Adipocyte (in vitro differentiated cells): ENCODE data around the gene AP1G2.

Experiments used
- DNase-seq: peaks from one replicate; pipeline ENCODE4 v3.0.0-alpha.2; 2015; ENCODE audit warnings: low read depth
- H3K27me3 ChIP-seq: replicated peaks from 2 replicates; pipeline ENCODE4 v1.7.0; 2013; ENCODE audit warnings: mild to moderate bottlenecking, low read length, moderate library complexity; ENCODE audit not compliant: control insufficient read depth, insufficient read depth
- H3K36me3 ChIP-seq: 2 replicates; pipeline ENCODE4 v1.7.0; 2013; ENCODE audit warnings: low read length, mild to moderate bottlenecking, moderate library complexity; ENCODE audit not compliant: control insufficient read depth, insufficient read depth, severe bottlenecking
- H3K4me1 ChIP-seq: 2 replicates; pipeline ENCODE4 v1.7.0; 2013; ENCODE audit warnings: mild to moderate bottlenecking, low read length, moderate library complexity; ENCODE audit not compliant: control insufficient read depth, insufficient read depth
- H3K4me3 ChIP-seq: 2 replicates; pipeline ENCODE4 v1.7.0; 2013; ENCODE audit warnings: mild to moderate bottlenecking, low read length, moderate library complexity
- H3K9ac ChIP-seq: 2 replicates; pipeline ENCODE4 v1.7.0; 2013; ENCODE audit warnings: mild to moderate bottlenecking, low read length, moderate library complexity
- H3K9me3 ChIP-seq: 2 replicates; pipeline ENCODE4 v1.7.0; 2013; ENCODE audit warnings: mild to moderate bottlenecking, low read length, moderate library complexity; ENCODE audit not compliant: control insufficient read depth

Gene AP1G2

DNA sequence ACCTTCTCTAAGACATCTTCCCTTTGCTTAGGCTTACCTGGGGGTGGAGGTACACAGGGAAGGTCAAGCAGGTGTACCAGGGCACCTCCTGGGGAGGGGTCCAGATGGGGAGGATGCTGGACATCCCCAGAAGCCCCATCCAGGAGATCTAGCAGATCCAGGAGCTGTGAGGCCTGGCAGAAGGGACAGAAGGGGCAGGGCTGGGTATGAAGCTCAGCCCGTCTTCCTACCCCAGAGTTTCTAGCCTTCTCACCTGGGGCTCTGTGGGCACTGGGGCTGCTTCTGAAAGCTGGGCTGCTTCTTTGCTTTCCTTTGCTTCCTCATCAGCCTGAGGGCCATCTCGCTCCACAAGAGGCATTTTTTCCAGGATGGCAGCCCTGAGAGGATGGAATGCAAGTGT, 6.3 kb downstream of the AP1G2 start:
- H3K36me3 ChIP-seq, result peaks cover 16% of the 10 kb centered on the region
- H3K9ac ChIP-seq, result no peak overlapping the region
- H3K9me3 ChIP-seq, result no peaks in the 10 kb centered on the region
- peaks cover 15% of the 10 kb centered on the region for H3K4me1 ChIP-seq
- DNase-seq, result no peak
- H3K27me3 ChIP-seq, result no peaks in the 10 kb centered on the region
- H3K4me3 ChIP-seq, result no peak overlapping the region

DNA sequence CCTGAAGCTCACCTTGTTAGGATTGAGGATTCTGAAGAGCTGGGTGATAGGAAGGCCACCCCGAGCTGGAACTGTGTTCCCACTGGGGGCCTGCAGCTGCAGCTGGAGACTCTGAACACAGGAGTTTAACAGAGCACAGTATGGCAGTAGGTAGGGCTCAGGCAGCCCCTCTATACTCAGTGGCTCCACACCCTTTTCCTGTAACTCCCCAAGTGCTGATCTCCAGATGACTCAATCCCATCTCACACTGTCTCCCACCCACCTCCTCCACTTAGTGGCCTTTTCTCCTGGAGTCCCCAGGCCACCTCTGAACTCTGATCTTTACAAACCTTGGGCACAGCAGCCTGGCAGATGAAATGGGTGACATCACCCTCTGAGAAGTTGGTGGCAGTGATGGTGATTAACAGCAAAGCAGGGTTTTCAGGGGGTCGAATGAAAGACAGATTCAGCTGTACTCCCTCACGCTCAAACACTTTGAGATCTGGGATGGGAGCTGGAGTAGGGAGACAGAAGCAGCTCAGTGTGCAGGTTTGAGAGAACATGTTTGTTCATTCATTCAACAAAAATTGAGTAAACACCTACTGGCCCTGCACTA, 7.6 kb downstream of the AP1G2 start:
- DNase-seq, result no peak
- Histone ChIP-seq H3K4me1 (peaks cover 15% of the 10 kb centered on the region), H3K36me3 (peaks cover 16% of the 10 kb centered on the region), H3K9me3 (no peaks in the 10 kb centered on the region), H3K27me3 (no peaks in the 10 kb centered on the region), H3K4me3 (no peak overlapping the region), H3K9ac (no peak overlapping the region)

DNA sequence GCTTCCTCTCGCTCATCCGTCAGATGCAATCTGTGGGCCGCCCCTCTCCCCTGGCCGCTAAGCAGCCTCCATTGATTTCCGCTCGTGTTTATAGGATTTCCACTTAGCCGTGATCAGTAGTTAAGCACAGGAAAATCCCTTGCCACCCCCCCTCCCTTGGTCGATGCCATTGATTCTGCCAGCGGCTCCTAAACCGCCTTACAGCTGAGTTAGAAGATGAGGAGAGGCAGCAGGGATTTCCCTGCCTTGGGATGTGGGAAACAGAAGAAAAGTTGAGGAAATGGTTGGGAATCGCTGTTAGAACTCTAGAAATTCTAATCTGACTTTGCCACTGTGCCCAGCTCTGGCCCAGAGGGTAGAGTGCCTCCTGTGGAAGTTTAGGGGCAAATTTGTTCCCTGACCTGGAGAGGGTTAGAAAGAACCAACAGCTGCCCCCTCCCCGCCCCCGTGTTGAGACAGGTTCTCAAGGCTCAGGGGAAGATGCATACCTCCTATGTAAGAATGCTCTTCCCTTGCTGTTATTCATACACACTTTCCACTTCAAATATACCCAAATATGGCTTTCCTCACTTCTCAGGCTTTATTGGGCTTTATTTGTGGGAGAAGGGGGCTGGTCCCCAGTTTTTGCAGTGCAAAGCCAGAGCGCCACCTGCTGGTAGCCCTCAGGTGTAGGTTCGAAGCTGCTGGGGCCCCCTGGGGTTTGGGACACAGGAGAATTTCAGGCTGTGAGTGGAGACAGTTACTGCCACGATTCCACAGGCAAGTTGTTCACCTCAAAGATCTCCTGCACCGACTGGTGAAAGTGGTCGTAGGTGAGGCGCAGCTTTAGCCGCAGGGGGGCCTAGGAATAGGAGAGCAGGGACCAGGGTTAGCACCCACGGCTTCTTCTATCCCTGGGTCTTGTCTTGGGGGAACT, 8.3 kb downstream of the AP1G2 start:
- Histone ChIP-seq H3K4me3 (no peak overlapping the region), H3K9me3 (no peaks in the 10 kb centered on the region), H3K36me3 (peaks cover 16% of the 10 kb centered on the region), H3K27me3 (no peaks in the 10 kb centered on the region), H3K4me1 (peaks cover 15% of the 10 kb centered on the region), H3K9ac (no peak overlapping the region)
- DNase-seq, result peak; percentile 85

DNA sequence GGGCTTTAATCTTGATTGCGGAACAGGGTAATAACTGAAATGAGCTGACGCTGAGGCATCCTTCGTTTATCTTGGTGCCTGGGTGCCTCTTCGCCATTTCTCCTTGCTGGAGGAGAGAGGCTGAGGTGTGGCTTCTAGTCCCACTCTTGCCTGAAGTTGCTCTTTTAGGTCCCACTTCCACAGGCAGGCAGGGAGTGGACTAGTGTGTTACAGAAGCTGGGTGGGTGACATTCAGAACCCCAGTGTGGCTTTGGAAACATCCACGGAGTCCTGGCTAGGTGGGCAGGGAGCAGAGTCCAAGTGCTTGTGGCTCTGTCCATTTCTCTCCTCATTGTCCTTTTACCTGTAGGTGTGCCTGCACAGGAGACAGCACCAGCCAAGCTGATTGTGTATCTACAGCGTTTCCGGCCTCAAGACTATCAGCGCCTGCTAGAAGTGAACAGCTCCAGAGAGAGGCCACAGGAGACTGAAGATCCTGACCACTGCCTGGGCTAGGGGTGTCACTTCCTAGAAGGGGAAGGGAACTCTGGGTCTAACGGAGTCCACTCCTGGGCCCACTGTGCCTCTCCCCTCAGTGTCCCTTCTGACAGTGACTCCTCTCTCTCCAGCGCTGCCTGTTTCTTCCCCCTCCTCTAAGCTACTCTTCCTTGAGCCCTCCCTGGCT, 9.1 kb downstream of the AP1G2 start:
- H3K9ac ChIP-seq, result peak overlapping the region; percentile 99
- H3K36me3 ChIP-seq, result peaks cover 16% of the 10 kb centered on the region
- no peaks in the 10 kb centered on the region for H3K9me3 ChIP-seq
- peaks cover 15% of the 10 kb centered on the region for H3K4me1 ChIP-seq
- H3K27me3 ChIP-seq, result no peaks in the 10 kb centered on the region
- DNase-seq, result no peak
- H3K4me3 ChIP-seq, result no peak overlapping the region

DNA sequence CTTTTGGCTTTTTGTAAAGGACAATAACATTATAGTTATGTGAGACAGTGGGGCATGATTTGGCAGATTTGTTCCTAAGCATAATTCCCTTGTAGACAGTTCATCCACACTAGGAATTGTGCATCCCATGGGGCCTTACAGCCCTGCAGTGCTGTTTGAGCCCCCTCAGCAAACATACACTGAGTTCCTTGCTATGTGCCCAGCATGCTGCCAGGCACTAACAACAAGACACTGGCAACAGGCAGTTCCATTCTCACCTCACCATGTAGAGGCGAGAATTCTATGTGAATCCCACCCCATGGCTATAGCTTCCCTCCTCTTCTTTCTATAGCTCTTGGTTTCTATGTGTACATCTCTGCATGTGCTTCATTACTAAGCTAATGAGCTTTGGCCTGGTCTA, 9.6 kb downstream of the AP1G2 start:
- Histone ChIP-seq H3K9ac (peak overlapping the region; percentile 99), H3K4me3 (no peak overlapping the region), H3K4me1 (peaks cover 15% of the 10 kb centered on the region), H3K27me3 (no peaks in the 10 kb centered on the region), H3K9me3 (no peaks in the 10 kb centered on the region), H3K36me3 (peaks cover 16% of the 10 kb centered on the region)
- no peak for DNase-seq

DNA sequence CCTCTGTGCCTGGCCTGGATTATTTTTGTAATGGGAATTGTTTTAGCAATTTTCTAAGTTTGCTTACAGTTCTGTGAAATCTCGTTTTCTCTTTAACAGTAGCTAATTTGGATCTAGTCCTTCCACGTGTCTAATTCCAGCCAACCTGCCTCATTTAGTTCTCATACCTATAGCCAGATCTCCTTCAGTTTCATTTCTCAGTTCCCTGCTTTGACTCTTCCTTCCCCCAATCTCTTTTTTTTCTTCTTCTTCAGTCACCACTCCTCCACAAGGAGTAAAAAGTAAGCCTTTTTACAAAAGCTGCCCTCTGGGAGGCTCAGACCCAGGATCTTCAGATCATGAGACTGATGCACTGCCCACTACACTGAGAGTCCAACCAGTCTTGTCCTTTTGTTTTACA, 10.1 kb downstream of the AP1G2 start:
- peak overlapping the region; percentile 98 for H3K4me3 ChIP-seq
- H3K9ac ChIP-seq, result peak overlapping the region; percentile 99
- peaks cover 15% of the 10 kb centered on the region for H3K4me1 ChIP-seq
- no peaks in the 10 kb centered on the region for H3K27me3 ChIP-seq
- H3K9me3 ChIP-seq, result no peaks in the 10 kb centered on the region
- no peak for DNase-seq
- H3K36me3 ChIP-seq, result peaks cover 16% of the 10 kb centered on the region

DNA sequence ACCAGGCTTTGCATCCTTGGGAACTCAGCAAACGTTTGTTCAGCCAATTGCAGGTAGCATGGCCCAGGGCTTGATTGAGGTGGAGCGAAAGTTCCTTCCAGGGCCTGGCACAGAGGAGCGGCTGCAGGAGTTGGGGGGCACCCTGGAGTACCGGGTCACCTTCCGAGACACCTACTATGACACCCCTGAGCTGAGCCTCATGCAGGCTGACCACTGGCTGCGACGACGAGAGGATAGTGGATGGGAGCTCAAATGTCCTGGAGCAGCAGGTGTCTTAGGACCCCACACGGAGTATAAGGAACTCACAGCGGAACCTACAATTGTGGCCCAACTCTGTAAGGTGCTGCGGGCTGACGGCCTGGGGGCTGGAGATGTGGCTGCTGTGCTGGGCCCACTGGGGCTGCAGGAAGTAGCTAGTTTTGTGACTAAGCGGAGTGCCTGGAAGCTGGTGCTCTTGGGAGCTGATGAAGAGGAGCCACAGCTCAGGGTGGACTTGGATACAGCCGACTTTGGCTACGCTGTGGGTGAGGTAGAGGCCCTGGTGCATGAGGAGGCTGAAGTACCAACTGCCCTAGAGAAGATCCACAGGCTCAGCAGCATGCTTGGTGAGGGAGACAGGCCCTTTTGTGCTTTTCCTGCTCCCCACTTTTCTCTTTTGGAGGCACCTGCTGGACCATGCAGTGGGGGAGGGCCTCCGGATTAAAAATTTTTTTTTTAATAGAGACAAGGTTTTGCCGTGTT, 10.7 kb downstream of the AP1G2 start:
- Histone ChIP-seq H3K9ac (peak overlapping the region; percentile 99), H3K4me3 (peak overlapping the region; percentile 98), H3K27me3 (no peaks in the 10 kb centered on the region), H3K9me3 (no peaks in the 10 kb centered on the region), H3K36me3 (peaks cover 16% of the 10 kb centered on the region), H3K4me1 (peaks cover 15% of the 10 kb centered on the region)
- no peak for DNase-seq

DNA sequence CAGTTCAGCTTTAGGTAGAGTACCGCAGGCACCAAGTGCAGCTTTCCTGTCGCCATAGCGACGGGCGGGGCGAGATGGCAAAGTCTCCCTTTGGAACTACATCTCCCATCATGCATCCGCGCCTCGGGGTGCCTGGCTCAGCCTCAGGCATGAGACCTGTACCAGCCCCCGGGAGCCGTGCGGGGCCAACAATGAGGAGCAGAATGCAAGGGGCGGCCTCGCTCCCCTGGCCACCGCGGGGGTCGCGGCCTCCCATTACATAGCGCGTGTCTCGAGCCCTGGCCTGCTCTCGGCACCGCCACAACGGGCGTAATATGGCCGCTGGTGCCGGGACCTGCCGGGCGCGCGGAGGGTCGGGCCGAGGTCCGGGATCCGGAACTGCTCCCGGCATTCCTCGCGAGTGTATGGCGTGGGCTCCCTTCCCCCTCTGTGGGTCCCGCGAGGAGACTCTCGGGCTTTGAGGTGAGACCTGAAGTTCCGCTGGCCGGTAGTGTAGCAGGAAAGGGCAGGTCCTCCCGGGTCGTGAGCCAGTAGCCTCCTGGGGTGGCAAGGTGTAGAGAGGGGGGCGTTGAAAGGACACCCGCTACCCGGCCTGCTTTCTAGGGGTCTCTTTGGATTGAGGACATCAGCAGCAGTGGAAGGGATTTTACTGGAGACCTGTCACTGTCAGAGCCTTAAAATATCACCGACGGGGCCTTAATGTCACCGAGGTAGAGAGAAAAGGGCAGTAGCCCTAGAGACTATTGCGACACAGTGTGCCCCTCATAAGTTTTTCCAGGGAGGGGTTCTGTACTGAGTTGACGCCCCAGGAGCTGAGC, 11.5 kb downstream of the AP1G2 start, which contains the start of gene THTPA:
Gene THTPA (plus strand): TSS at position 390 of the 818 bp plus-strand sequence. CDS start 487 bp downstream, outside the sequence.
- Histone ChIP-seq H3K9me3 (no peaks in the 10 kb centered on the region), H3K9ac (peak within 1 kb of the TSS; percentile 99), H3K4me3 (peak within 1 kb of the TSS; percentile 98), H3K4me1 (peaks cover 15% of the 10 kb centered on the region), H3K36me3 (peaks cover 16% of the 10 kb centered on the region), H3K27me3 (no peaks in the 10 kb centered on the region)
- peak; percentile 97 for DNase-seq

DNA sequence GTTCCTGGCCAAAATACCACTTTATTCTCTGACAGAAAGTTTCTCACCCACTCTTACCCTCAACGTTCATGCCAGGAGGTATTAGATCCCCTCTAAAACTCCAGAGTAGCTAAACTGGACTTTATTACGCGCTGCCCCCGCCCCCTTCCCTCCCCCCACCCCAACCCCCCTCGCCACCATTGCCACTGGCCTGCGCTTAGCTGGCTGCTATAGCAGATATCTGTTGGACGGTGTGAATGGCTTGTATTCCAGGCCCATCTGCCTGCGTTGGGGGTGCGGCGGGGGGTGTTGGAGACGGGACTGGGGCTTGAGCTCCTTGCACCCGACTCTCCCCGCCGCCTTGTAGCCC, 12.1 kb downstream of the AP1G2 start:
- Histone ChIP-seq H3K9me3 (no peaks in the 10 kb centered on the region), H3K4me1 (peaks cover 15% of the 10 kb centered on the region), H3K36me3 (peaks cover 16% of the 10 kb centered on the region), H3K4me3 (peak overlapping the region; percentile 98), H3K9ac (peak overlapping the region; percentile 99), H3K27me3 (no peaks in the 10 kb centered on the region)
- DNase-seq, result no peak

DNA sequence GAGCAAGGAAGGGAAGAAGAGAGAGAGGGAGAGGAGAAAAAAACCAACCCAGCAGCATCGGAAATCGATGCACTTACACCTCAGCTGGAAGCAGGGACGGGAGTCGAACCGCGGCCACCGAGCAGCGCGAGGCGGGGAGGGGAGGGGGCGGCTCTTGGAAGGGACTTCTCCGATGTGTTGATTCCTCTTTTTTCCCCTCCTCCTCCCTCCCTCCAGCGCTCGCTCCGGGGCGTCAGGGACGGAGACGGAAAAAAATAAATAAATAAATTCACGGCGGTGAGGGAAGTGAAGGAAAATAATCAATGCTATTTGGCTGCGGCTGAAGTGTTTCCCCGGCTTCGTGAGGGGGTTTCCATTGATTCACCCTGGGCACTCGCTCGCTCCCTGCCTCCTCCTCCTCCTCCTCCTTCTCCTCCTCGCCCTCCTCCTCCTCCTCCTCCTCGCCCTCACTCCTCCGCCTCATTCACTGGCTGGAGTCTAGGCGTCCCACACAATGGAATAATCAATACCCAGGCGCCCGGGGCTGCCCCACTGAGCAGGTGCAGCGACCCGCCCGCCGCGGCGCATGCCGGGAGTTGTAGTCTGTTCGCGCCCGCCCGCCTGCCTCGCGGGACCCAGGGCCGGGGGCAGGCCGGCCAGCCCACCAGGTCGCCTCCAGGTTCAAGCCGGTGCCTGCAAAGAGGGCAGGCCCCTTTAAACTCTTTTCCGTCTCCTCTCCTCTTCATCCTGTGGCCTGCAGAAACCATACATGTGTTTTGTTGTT, 16.1 kb downstream of the AP1G2 start, which contains the start of gene ZFHX2:
Gene ZFHX2 (minus strand): TSS at position 500 of the 763 bp plus-strand sequence. CDS start 16,440 bp downstream, outside the sequence.
- peaks cover 25% of the 10 kb centered on the region for H3K4me1 ChIP-seq
- peak within 1 kb of the TSS; percentile 83 for H3K9ac ChIP-seq
- H3K9me3 ChIP-seq, result no peaks in the 10 kb centered on the region
- H3K4me3 ChIP-seq, result peak within 1 kb of the TSS; percentile 86
- H3K36me3 ChIP-seq, result no peaks in the 10 kb centered on the region
- H3K27me3 ChIP-seq, result no peaks in the 10 kb centered on the region
- peak; percentile 80 for DNase-seq
